Cerebellar cortex (tissue), 1 donor: Measurements from ENCODE around the gene DMTF1.
A peak's percentile ranks its signal among the peaks of the same experiment; 100 is the strongest.

Experiments
- DNase-seq: peaks from one replicate; pipeline ENCODE4 v3.0.0-alpha.2; 2015; ENCODE audit warnings: low spot score

DMTF1 gene

DNA sequence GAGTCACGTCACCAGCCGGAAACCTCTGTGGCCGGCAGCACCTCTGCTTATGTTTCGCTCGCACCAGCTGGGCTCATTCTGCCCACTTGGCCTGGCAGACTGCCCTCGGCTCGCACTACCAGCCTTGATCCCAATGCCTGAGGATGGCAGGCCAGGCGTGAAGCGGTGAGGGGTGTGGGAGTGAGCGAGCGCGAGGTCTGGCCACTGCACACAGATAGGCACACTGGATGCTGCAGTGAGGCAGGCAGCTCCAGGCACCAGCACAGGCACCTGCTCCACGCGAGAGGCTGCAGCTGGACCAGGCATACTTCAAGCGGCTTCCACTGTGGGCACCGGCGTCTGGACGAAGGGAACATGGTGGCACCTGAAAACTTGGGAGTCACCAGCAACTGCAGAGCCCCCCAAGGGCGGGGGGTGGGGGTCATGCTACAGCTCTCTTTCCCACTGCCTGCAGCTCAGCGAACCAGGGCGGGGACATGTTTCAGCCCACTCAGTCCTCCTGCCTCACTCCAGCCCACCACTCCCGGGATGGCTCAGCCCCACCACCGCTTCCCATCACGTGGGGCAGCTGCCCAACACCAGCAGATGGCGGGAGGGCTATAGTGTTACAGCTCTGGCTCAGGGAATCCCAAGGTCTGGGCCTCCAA, 5.4 kb upstream of the DMTF1 start:
- no peak for DNase-seq

DNA sequence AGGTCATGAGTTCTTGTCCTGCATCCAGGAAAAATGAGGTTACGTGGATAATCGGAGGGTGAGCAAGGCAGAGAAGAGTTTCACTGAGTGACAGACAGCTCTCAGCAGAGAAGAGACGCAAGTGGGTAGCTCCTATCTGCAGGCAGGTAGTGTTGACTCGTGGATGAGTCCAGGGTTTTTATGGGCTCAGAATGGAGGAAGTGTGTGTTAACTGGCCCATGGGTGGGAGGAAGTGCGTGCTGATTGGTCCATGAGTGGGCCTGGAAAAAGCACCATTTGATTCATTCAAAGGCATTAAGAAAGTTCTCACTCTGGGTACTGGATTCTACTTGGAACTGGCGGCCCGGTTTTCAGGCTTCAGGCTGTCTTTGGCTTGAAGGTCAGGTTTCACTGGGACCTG, 4.8 kb upstream of the DMTF1 start:
- DNase-seq = no peak

DNA sequence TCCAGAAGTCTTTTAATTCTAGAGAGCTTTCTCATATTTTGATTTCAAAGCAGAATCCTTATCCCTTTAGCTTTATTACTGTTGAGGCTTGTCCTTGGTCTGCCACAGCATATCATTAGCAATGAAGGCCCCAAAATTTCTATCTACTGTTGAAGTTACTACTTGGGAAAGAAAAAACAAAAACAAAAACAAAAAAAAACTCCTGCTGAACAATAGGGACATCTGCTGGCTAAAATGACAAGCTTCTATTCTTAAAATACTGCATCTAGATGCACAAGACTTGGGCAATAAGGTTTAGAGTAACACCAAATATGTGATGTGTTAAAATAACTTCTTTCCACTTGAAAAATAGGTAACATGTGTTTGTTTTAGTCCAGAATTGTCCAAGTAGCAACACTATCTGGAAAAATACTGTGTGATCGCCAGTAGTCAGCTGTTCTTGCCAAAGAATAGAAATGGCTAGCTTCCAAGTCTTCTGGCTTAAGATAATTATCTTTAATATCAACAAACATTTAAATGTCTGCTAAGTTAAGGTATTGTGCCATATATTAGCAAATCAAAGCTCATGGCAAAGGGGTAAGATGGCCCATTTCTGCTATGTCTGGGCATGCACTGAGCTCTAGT, 3.8 kb upstream of the DMTF1 start:
- peak; percentile 61 for DNase-seq

DNA sequence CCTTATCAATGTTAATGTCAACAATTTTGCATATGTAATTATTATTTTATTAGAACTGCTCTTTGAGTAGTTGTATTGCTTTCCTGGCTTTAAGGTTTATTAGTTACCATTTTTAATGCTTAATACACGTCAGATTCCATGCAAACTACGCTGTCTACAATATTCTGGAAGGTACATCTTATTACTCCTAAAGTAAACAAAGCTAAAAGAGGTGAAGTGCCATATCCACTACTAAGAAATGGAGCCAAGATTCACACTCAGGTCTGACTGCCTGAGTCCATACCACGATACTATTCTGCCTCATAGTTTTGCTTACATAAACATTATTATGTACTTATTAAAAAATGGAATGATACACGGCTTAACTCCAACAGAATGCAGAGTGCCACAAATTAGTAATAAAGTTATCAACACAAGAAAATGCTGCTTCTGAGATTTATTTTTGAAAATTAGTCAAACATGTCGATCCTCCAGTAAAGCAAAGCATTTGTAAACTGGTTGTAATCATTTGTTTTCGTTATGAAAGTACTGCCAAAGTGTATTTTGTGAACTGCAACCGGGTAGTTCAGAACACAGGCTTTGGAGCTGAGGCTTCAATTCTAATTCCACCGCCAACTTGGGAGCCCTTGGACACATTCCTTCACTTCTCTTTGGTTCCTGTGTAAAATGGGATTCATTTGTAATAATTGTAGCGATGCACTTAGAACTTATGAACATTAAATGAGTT, 1.1 kb upstream of the DMTF1 start:
- no peak for DNase-seq

DNA sequence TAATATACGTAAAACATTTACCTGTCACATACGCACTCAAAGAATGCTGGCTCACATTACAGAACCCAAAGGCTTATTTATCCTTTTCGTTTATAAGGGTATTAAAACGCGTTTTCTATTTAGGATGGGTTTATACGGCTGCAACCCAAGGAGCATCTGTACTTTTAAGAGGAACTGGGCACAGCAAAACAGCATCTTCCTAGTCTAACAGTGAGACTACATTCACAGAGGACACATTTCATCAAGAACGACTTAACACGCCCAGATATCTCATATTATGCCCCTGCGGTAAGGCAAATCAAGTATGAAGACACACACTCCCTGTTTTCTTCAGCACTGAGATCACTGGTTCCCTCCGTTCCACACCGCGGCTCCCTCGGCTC, 533 bp upstream of the DMTF1 start:
- DNase-seq = no peak

DNA sequence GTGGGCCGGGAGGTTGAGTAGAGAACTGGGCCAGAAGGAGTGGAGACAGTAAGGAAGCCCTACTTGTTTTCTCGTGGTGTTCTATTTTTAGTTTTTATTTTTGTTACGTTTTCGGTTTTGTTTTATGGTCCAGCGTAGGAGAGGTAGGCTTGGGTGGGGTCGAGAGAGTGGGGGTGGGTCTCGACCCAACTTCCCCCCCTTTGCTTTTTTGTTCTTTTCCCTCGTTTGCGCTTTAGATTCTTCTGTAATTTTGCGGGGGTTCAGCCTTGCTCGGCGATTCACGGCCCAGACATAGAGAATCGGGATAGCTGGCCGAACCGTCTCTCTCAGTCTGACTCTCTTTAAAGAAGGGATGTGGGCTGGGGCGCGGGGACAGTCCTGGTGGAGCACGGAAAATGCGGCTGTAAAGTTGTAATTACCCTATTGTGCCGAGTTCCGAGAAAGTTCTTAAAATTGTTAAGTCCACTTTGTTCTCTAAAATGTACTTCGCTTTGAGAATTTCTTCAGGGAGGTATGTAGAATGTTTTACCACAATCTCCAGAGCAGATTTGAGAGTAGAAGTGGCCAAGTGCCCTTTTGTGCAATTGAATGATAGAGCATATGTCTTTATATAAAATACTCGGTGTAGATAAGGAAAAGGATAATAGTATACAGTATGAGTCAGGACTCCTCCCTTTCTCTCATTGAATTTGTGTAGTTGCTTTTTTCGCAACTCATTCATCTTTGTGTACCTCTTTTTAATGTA, 816 bp downstream of the DMTF1 start:
- DNase-seq = peak; percentile 49

DNA sequence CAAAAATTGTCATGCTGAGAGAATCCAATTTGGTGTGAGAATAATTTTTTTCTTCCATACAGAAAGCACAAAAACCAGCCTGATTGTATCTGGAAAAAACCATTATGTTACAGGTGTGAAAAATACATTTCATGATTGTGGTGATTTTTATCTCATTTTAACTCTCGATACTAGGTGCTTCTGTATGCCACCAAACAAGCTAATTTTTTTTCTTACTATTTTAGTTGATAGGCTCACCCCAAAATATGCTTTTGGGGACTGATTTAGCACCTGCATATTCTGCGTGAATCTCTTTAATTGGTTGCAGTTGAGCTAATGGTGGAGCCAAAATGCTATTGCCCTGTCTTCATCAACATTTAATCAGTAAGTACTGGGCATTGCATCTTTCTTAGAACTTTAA, 1.9 kb downstream of the DMTF1 start:
- no peak for DNase-seq

DNA sequence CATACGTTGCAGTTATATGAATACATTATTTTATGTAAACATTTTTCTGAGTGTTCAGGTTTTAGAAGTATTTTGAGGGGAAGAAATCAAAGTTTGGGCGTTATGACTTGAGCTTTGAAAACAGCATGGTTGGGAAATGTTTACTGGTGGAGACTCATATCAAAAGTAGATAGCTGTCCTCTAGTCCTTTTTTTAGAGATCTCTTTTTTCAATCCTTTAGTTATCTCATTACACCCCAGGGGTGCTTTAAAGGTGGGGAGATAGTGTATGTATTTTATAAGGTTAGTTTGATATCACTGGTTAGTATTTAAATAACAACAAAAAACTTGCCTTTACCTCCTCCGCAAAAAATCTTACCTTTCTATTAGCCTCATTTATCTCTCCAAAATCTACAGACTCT, 2.3 kb downstream of the DMTF1 start:
- no peak for DNase-seq

DNA sequence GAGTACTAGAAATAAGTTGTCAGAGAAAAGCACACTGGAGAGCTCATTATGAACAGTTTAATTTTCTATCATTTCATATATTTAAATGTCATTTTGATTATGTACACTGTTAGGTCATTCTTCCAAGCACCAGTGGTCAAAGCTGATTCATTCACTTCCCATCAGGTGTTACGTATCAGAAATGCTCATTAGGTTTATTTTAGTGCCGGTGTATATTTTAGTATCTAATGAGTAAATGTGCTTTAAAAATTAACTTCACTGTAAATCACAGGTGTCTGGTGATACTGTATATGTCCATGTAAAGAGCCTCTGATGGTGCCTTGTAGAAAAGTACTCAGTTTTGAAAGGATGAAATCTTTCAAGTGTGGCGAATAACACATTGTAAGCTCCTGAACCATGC, 3.5 kb downstream of the DMTF1 start:
- no peak for DNase-seq

DNA sequence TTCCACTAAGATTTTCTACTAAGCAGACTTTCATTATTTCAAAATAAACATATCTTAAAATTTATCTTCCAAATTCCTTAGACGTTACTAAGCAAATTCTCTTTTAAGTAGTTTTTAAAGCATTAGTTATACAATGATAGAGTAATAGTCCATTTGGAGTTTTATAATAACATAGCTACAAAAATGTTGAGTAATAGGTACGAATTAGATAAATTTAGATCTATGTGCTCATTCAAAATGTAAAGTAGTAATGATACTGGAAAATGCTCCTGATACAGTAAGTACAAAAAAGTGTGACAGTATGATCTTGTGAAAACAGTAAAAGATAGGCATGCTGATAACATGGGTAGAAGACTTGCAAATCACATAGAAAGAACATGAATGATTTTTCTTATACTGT, 4.5 kb downstream of the DMTF1 start:
- no peak for DNase-seq

DNA sequence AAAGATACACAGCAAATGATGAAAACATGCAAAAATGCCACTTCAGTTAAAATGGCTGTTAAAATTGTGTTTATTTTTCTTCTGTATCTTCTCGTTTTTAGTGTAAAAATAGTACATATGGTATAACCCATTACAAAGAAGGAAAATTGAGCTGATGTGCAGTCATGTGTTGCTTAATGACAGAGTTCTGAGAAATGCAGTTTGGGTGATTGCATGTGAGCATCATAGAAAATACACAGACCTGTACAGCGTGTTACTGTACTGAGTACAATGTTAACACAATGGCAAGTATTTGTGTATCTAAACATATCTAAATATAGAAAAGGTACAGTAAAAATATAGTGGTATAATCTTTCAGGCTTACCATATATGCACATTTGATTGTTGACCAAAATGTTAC, 7.3 kb downstream of the DMTF1 start:
- DNase-seq = no peak

DNA sequence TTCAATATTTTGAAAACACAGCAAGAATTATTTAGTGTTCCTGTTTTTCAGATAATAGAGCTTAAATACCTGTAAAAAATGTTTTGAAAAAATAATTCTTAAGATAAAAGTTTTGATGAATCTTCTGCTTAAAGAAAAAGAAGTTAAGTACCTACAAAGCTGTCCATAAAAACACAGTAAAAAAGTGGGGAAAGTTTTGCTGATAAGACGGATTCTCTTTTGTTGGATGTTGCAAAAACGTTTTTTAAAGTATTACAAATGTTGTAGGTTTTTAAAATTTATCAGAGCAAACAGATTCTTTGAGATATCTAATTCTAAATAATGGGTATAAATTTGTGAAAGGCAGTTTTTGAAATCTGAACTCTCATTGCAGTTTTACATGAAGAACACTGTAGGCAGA, 12.2 kb downstream of the DMTF1 start:
- DNase-seq = no peak

DNA sequence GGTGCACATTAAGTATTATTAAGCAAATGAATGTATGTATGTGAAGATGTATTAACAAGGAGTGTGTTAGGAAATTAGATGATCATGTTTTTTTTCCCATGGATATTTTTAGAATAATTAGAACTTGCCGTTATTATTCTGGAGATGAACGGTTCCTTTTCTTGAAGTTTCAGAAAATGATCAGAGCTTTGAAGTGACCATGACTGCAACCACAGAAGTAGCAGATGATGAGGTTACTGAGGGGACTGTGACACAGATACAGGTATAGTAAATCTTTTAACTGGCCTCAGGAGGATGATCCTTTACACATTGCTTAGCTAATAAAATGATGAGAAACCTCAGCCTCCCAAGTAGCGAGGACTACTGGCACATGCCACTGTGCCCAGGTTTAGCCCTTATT, 18.6 kb downstream of the DMTF1 start:
- DNase-seq = no peak

DNA sequence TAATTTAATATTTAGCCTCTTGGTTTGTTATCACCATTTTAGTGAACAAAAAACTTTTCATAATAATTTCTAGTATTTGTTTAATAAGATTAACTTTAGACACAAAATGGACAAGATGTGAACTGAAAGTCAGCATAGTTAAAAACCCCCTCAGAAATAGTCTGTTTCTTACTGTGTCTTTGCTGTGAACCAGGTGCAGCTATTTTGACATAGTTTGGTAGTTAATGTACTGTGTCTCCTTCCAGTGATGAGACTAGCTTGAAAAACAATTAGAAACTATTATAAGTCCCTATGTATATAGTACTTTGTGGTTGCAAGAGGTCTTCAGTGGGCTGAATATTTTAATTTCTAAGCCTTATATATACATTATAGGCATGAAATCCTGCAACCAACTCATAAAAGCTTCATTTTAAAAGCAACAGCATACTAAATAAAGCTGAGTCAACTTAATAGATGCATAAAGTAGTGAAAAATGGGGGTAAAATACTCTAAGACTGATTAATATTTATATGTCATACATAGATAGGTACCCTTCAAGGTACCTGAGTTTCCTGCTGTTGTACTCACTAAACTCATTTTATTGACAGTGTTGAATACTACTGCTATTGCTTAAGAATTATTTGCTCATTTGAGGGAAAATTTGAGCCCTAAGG, 19.2 kb downstream of the DMTF1 start:
- DNase-seq = no peak

DNA sequence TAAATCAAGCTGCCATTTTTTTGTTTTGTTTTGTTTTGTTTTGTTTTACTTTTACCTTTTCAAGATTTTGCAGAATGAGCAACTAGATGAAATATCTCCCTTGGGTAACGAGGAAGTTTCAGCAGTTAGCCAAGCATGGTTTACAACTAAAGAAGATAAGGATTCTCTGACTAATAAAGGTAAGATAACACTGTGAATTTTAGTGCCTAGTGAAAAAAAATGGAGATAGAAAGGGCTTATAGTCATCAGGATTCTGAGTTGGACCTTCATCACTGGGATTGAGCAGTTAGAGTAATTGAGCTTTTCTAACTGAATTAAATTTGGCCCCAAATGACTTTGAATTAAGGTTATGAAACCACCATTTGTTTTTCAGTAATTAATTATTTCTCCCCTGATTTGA, 21.2 kb downstream of the DMTF1 start:
- DNase-seq = no peak

DNA sequence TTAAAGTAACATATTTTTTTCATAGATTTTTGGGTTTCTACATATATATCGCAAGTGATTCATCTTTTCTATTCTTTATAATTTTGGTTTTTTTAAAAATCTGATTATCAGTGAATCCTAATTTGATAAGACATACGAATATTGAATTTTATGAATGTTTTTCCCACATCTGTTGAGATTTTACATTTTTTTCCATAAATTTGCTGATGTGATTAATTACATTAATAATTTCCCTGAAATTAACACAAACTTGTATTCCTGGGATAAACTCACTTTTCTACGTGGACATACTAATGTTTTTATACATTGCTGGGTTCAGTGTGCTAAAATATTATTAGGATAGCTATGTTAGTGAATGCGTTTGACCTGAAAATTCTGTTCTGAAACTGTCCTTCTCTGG, 26.1 kb downstream of the DMTF1 start:
- DNase-seq = no peak

DNA sequence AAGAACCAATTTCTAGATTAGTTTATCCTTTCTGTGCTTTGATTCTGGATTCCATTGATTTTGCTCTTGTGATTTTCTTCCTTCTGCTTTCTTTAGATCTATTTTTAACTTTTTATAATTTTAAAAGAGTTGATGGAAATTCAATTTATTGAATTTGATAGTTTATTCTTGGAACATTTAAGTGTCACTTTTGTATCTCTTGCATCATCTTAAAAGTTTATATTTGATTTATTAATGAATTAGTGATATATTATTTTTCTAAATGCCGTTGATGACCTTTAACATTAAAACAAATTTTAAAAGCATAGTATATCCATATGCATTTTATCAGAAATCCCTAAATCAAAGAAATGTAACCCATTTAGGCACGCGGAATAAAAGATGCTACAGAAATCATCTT, 26.9 kb downstream of the DMTF1 start:
- no peak for DNase-seq

DNA sequence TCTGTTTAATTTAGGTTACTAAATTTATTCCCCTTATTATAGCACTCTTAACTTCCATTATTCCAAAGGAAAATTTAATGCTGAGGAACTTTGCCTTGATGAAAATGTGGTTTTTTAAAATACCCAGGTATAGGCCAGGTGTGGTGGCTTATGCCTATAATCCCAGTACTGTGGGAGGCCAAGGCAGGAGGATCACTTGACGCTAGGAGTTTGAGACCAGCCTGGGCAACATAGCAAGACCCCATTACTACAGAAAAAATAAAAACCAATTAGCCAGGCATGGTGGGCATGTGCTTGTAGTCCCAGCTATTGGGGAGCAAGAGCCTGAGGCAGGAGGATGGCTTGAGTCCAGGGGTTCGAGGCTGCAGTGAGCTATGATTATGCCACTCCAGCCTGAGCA, 34.9 kb downstream of the DMTF1 start:
- no peak for DNase-seq

DNA sequence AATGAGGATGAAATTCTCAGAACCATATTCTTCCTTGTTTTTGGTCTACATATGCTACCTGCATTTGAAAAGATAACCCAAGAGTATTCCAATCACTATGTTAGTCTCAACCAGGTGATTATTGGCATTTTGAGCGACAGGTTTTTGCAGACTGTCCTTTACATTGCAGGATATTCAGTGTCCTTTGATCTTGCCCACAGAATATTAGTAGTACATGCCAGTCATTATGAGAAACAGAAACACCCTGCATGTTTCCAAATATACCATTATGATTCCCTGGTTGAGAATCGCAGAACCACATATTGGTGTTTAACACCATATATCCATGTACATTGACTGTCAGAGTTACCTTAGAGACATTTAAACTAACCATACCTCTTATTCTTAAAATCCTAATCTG, 36.7 kb downstream of the DMTF1 start:
- DNase-seq = no peak

DNA sequence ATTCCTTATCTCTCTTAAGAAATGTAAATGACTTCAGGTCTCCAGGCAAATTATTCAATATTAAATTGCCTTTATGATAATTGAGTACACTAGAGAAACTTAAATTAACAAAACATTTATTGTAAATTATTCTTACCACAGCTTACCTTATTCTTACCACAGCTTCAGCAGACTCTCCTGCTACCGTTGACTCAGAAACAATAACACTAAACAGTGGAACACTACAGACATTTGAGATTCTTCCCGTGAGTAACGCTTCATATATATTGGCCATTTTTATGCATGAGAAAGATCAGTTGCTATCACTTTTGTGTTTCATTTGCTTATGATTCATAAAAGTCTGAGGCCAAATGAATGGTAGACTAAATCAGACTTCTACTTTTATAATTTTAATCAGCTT, 38.5 kb downstream of the DMTF1 start:
- no peak for DNase-seq

DNA sequence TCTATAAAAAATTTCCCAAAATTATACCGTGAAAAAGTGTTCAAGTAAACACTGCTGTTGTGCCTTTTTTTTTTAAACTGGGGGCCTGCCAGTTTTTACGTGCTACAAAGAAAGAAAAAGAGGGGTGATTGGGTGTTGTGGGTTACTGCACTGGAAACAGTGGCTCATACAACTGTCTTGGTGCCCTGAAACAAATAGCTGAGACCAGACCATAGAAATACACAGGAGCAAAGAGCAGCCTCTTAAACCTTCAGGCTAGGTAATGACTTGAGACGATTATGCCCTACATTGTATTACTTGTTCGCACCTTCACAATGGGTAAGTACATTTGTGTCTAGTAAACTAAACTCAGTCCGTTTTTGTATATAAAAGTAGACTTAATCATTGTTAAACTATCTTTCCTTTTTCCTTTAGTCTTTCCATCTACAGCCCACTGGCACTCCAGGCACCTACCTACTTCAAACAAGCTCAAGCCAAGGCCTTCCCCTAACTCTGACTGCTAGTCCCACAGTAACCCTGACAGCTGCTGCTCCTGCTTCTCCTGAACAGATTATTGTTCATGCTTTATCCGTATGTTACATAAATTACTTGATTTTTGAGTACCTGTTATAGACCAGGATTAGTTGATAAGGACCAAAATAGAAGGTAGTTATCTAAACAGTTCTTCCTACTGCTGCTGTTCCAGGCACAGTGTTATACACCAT, 40.7 kb downstream of the DMTF1 start:
- no peak for DNase-seq

DNA sequence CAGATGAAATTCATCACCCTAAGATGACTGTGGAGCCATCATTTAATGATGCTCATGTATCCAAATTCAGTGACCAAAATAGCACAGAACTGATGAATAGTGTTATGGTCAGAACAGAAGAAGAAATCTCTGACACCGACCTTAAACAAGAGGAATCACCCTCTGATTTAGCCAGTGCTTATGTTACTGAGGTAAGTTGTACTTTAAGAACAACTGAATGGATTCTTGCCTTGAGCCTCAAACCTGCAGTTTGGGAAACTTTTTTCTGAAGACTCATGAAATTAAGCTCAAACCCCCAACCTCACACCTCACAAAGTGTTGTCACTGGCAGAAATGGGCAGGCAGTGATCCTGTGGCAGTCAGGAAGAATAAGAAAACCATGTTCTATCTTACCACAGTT, 41.7 kb downstream of the DMTF1 start:
- DNase-seq = no peak
